Activated CD8-positive, alpha-beta memory T cell treated with anti-CD3 and anti-CD28 coated beads for 48 hours (primary cell): ENCODE measurements around the gene SPATA46.

Source experiments
- DNase-seq, 3 experiments: peaks; one replicate each; pipeline ENCODE4 v3.0.0-alpha.2; 2020; ENCODE audit warnings: low read depth in 2 of 3, low spot score in 2 of 3

Gene SPATA46

DNA sequence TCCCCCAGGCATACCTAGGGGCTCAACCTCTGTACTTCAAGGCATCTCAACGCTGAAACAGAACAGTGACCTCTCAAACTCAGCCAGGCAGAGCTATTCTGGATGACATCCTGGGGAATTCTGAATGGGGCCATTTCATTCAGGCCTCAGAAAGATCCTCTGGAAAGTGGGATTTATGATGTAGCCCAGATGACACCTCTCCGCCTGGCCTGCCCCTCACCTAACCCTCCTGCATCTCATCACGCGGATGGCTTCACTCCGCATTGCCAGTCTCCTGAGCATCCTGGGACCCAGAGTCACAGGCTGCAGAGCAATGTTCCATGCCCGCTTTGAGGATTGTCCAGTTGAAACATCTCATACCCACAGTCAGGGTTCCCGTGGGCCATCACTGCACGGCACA is 1.2 kb downstream of the SPATA46 start:
- DNase-seq: no peak

GRCh38 chr1:162374406-162374805 is 2.2 kb downstream of the SPATA46 start:
- DNase-seq: no peak

- DNase-seq: no peak
These were observed 3.0 kb downstream of the SPATA46 start for GRCh38 chr1:162373541-162374260.

GRCh38 chr1:162373072-162373427 is 3.6 kb downstream of the SPATA46 start:
- no peak for DNase-seq

DNA sequence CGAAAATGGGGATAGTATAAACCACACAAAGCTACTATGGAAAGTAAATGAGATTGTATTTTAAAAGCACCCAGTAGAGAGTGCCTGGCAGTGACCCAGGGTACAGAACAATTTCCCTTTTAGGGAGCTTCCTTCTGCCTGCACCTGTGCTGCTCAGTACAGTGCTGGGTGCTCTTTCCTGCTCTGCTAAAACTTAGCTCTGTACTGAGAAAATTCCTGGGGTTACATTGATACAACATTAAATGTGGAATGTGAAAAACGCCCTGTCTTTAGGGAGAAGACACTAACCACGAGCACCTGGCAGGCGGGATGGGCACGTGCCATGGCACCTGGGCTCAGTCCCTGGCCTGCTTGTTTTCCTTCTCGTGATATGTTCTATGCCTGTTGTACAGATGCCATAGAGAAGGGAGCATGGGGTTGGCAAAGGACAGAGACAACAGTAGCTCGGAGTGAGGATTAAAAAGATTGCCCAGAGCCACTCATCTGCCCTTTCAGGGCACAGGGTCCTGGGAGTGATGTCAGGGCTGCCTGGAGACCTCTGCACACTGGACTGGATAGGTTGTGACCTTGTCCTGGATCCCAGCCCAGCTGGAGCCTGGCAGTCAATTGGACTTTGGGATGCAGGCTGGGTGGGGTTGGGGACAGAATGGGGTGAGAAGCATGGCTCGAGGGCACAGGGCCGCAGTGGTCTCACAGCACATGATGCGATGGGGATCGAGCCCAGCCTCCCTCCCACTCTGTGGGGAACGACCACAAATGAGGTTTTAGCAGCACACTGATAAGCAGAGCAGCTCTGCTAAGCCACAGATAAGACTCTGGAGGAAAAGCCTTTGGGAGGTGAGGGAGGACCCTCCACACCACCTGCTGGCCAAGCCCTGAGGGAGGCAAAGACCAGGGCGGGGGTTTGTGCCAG is 4.2 kb downstream of the SPATA46 start:
- no peak for DNase-seq

GRCh38 chr1:162371611-162372010 is 5.0 kb downstream of the SPATA46 start:
- no peak for DNase-seq

- no peak for DNase-seq
These were observed 5.9 kb downstream of the SPATA46 start for GRCh38 chr1:162370721-162371120.

GRCh38 chr1:162370161-162370560 is 6.5 kb downstream of the SPATA46 start:
- no peak for DNase-seq

DNA sequence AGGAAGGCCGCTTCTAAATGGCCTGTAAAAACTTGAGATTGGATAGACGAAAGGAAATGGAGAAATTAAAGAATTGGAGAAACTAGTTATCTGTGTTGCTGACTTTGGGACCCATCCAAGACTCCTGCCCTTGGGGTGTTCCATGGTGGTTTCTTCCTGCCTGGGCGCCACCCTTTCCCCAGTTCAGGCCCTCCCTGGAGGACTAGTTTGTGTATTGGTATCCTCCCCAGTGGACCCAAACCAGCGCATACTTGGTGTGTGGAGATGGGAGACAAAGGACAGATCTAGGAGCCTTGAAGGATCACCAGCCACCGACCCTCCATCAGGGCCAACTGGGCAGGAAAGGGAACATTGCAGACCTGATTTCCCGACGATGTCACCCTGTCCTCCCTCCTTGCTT is 7.1 kb downstream of the SPATA46 start:
- DNase-seq: no peak

- DNase-seq: no peak
These were observed 8.2 kb downstream of the SPATA46 start for GRCh38 chr1:162368451-162368850.

- no peak for DNase-seq
These were observed 8.9 kb downstream of the SPATA46 start for GRCh38 chr1:162367772-162368171.

GRCh38 chr1:162367073-162367472 is 9.6 kb downstream of the SPATA46 start:
- DNase-seq: no peak

DNA sequence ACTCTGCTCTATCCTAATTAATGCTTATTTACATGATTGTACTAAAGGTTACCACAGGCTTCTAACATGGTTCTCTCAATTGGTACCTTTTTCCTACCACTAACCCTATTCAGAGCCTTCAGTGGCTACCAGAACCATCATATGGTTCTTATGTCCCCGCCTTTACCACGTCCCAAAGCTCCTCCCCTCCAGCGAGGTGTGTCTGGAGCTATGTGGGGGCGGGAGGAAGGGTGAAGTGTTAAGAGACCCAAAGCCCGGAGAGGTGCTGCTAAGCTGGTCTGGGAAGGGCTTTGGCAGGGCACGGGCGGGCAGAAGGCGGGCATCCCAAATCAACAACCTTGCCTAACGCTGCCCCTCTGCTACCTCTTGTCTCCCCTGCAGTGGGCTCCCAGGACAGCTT is 10.0 kb downstream of the SPATA46 start:
- no peak for DNase-seq

DNA sequence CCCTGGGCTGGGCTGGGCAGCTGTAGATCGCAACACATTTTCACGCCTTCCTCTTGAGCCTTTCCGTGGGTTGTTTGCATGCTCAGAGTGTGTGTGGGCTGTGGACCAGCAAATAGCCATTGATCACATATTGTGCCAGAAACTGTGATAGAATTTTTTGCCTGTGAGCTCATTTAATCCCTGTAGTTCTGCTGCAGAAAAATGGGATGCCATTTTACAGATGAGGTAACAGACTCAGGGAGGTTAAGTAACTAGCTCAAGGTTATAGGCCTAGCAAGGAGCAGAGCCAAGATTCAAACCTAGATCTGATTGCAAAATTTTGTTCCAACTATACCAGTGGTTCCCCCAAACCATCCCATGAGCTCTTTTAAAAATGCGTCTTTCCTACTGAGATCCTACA is 10.5 kb downstream of the SPATA46 start:
- DNase-seq: no peak

GRCh38 chr1:162365284-162366020 is 11.2 kb downstream of the SPATA46 start:
- no peak for DNase-seq

DNA sequence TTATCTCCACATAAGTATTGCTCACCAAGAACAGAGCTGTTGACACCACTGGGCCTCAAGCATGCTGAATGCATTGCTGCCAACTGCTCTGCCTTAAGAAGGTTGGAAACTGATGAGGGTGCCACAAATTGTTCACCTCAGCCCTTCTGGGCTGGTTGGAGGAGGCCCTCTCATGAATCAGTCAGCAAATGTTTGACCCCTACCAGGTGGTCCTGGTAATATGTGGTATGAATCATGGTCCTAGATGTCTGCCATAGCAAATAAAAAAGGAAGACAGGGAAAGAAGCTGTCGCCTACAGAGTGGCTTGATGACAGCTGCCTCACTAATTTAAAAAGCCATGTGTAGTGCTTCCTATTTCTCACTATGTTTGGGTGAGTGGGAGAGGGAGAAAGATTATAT is 12.2 kb downstream of the SPATA46 start:
- no peak for DNase-seq

- no peak for DNase-seq
These were observed 12.8 kb downstream of the SPATA46 start for GRCh38 chr1:162363823-162364222.

- no peak for DNase-seq
These were observed 15.3 kb downstream of the SPATA46 start for GRCh38 chr1:162361349-162361748.

GRCh38 chr1:162360874-162361260 is 15.8 kb downstream of the SPATA46 start:
- no peak for DNase-seq

- DNase-seq: no peak
These were observed 16.3 kb downstream of the SPATA46 start for GRCh38 chr1:162360237-162360873.

DNA sequence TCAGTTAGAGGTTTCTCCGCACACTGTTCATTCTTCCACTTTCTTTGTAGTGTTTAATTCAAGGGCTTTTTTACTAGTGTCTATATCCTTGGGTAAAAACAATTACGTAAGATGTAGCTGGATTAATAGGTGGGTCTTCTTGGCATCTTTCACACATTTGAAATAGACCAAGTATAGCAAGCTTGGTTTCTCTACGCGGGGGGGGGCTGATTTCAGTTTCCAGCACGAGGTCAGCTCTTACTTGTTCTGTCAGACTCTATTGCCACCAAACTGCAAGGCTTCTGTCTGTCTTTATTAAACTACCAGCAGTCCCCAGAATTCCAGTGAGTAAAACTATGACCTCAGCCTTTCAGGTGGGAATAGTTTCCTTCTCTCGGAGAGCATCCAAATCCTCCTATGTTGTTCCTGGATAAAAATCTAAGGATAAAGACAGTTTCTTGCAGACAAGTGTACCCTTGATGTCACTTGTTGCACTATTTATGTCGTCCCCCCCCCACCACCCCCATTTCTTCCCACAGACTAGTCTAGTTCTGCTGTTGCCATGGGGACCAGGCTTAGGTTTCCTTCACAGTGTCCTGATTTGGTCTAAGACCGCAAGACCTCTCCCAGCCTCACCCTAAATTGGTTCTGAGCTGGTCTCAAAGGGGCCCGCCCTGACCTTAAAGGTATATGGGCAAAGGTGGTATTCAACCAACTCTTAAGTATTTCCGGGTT is 17.0 kb downstream of the SPATA46 start:
- DNase-seq: no peak
